C4-2B (cell line): ENCODE measurements around the gene CCNE1.

Experiments used
- ZFX ChIP-seq: fragments of 450-650 bp; IDR thresholded peaks from 2 replicates; pipeline ENCODE4 v1.6.1; 2017
- TF ChIP-seq, protein P1 (sequence below): fragments of 450-650 bp; conservative IDR thresholded peaks from 2 replicates; pipeline ENCODE4 v1.5.1; 2017; ENCODE audit warnings: mild to moderate bottlenecking

- TF ChIP-seq, protein P1, sequence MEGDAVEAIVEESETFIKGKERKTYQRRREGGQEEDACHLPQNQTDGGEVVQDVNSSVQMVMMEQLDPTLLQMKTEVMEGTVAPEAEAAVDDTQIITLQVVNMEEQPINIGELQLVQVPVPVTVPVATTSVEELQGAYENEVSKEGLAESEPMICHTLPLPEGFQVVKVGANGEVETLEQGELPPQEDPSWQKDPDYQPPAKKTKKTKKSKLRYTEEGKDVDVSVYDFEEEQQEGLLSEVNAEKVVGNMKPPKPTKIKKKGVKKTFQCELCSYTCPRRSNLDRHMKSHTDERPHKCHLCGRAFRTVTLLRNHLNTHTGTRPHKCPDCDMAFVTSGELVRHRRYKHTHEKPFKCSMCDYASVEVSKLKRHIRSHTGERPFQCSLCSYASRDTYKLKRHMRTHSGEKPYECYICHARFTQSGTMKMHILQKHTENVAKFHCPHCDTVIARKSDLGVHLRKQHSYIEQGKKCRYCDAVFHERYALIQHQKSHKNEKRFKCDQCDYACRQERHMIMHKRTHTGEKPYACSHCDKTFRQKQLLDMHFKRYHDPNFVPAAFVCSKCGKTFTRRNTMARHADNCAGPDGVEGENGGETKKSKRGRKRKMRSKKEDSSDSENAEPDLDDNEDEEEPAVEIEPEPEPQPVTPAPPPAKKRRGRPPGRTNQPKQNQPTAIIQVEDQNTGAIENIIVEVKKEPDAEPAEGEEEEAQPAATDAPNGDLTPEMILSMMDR: no peak
- TF ChIP-seq ZFX: no peak
Measured at GRCh38 chr19:29800100-29800825, 11.5 kb upstream of the CCNE1 start.
